DOHH2 (cell line): ENCODE measurements around the gene COL1A1.

Experiments
- H3F3A ChIP-seq: fragments of 200-600 bp; sonication (generic), shearing (Covaris generic); 2 replicates; pipeline ENCODE4 v1.6.0; 2016; ENCODE audit warnings: antibody characterized with exemption, mild to moderate bottlenecking; ENCODE audit not compliant: control insufficient read depth, insufficient read depth
- H3K27ac ChIP-seq: fragments of 200-600 bp; sonication (generic); 2 replicates; pipeline ENCODE4 v1.5.1; 2014; ENCODE audit warnings: low read depth, mild to moderate bottlenecking, low read length, moderate library complexity
- H3K27me3 ChIP-seq: fragments of 200-600 bp; sonication (generic); 2 replicates; pipeline ENCODE4 v1.6.1; 2014; ENCODE audit warnings: mild to moderate bottlenecking, low read length, mixed read lengths; ENCODE audit not compliant: control insufficient read depth
- H3K36me3 ChIP-seq: fragments of 200-600 bp; sonication (generic); 2 replicates; pipeline ENCODE4 v1.6.1; 2014; ENCODE audit warnings: mild to moderate bottlenecking, low read length, moderate library complexity, mixed read lengths; ENCODE audit not compliant: control insufficient read depth
- H3K4me1 ChIP-seq: fragments of 200-600 bp; sonication (generic); 2 replicates; pipeline ENCODE4 v1.6.1; 2014; ENCODE audit warnings: mild to moderate bottlenecking, low read length, mixed read lengths; ENCODE audit not compliant: control insufficient read depth
- H3K4me2 ChIP-seq: fragments of 200-600 bp; sonication (generic); 2 replicates; pipeline ENCODE4 v1.6.0; 2014; ENCODE audit warnings: mild to moderate bottlenecking, low read length, moderate library complexity
- H3K4me3 ChIP-seq: fragments of 200-600 bp; sonication (generic); 2 replicates; pipeline ENCODE4 v1.5.1; 2014; ENCODE audit warnings: mild to moderate bottlenecking, low read length, mixed read lengths
- H3K79me2 ChIP-seq: fragments of 200-600 bp; sonication (generic); 2 replicates; pipeline ENCODE4 v1.6.1; 2014; ENCODE audit warnings: mild to moderate bottlenecking, low read length, mixed read lengths; ENCODE audit not compliant: control insufficient read depth
- H3K9me2 ChIP-seq: fragments of 200-600 bp; sonication (generic); replicated peaks from 2 replicates; pipeline ENCODE4 v1.6.1; 2014; ENCODE audit warnings: mild to moderate bottlenecking, low read length, mixed read lengths; ENCODE audit not compliant: control insufficient read depth
- H3K9me3 ChIP-seq: fragments of 200-600 bp; sonication (generic); 2 replicates; pipeline ENCODE4 v1.6.1; 2014; ENCODE audit warnings: antibody characterized with exemption, low read length, mixed read lengths; ENCODE audit not compliant: control insufficient read depth, insufficient read depth
- H4K20me1 ChIP-seq: fragments of 200-600 bp; sonication (generic); 2 replicates; pipeline ENCODE4 v1.6.0; 2014; ENCODE audit warnings: low read depth, mild to moderate bottlenecking, antibody characterized with exemption, low read length, moderate library complexity; ENCODE audit not compliant: control insufficient read depth, insufficient read depth
- EZH2phosphoT487 ChIP-seq: fragments of 200-600 bp; sonication (generic); IDR thresholded peaks from 2 replicates; pipeline ENCODE4 v1.6.1; 2017; ENCODE audit warnings: borderline replicate concordance, mild to moderate bottlenecking, antibody characterized with exemption, low read length, moderate library complexity, mixed read lengths
- TF ChIP-seq, protein P1 (sequence below): fragments of 200-600 bp; sonication (generic); IDR thresholded peaks from one replicate; pipeline ENCODE4 v1.5.1; 2014; ENCODE audit warnings: antibody characterized with exemption, mild to moderate bottlenecking, low read depth, low read length; ENCODE audit not compliant: poor library complexity, severe bottlenecking

COL1A1 gene

DNA sequence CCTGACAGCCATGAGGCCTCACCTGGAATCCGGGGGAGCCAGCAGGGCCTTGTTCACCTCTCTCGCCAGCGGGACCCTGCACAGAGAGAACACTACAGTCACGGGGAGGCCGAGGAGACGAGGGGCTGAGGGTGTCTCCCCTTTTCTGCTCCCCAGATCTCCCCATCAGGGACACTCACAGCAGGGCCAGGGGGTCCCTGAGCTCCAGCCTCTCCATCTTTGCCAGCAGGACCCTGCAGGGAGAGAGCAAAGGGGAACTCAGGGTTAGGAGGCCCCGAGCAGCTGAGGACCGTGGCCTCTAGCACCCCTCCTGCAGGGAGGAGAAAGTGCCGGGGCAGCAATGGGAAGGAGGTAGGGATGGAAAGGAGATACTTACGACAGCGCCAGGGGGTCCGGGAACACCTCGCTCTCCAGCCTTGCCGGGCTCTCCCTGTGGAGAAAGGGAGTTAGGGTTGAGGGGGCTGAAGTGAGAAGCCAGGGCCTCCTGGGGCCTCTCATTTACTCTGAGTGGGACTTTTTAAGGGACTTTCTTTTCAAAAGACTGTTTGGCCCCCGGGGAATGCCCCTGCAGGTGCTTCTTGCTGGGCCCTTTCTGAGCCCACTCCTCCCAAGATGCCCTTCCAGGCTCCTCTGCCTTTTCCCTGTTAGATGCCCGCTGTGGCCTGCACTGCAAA is 8.7 kb downstream of the COL1A1 start:
- no peaks in the 10 kb centered on the region for H3K36me3 ChIP-seq
- TF ChIP-seq, protein P1, sequence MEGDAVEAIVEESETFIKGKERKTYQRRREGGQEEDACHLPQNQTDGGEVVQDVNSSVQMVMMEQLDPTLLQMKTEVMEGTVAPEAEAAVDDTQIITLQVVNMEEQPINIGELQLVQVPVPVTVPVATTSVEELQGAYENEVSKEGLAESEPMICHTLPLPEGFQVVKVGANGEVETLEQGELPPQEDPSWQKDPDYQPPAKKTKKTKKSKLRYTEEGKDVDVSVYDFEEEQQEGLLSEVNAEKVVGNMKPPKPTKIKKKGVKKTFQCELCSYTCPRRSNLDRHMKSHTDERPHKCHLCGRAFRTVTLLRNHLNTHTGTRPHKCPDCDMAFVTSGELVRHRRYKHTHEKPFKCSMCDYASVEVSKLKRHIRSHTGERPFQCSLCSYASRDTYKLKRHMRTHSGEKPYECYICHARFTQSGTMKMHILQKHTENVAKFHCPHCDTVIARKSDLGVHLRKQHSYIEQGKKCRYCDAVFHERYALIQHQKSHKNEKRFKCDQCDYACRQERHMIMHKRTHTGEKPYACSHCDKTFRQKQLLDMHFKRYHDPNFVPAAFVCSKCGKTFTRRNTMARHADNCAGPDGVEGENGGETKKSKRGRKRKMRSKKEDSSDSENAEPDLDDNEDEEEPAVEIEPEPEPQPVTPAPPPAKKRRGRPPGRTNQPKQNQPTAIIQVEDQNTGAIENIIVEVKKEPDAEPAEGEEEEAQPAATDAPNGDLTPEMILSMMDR, result no peak
- no peak for TF ChIP-seq EZH2phosphoT487
- H3F3A ChIP-seq, result no peaks in the 10 kb centered on the region
- H3K9me3 ChIP-seq, result no peaks in the 10 kb centered on the region
- no peak overlapping the region for H3K4me3 ChIP-seq
- H3K27me3 ChIP-seq, result peaks cover 34% of the 10 kb centered on the region
- H3K79me2 ChIP-seq, result no peaks in the 10 kb centered on the region
- no peak overlapping the region for H3K4me2 ChIP-seq
- H3K9me2 ChIP-seq, result no peaks in the 10 kb centered on the region
- H3K27ac ChIP-seq, result no peak overlapping the region
- no peaks in the 10 kb centered on the region for H4K20me1 ChIP-seq
- H3K4me1 ChIP-seq, result no peaks in the 10 kb centered on the region

DNA sequence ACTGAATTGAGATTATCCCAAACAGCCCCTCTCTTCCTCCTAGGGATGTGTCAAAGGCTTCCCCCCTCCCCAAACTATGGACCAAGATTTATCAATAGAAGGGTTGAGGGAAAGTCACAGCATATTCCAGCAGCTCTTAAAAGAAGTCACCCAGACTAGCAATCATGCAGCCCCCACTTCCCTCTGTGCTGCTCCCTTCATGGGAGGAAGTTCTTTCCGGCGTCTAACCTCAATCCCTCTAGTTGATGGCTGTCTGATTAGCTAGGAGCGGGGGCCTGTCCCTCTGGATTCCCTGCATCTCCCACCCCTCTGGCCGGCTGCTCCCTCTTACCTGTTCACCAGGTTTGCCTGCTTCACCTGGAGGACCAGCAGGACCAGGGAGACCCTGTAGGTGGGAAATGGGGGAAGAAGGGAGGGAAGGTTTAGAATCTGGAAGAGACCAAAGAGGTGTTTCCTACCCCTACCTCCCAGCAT is 9.2 kb downstream of the COL1A1 start:
- H3F3A ChIP-seq, result no peaks in the 10 kb centered on the region
- no peaks in the 10 kb centered on the region for H3K79me2 ChIP-seq
- no peak overlapping the region for H3K27ac ChIP-seq
- H3K9me3 ChIP-seq, result no peaks in the 10 kb centered on the region
- H4K20me1 ChIP-seq, result no peaks in the 10 kb centered on the region
- TF ChIP-seq, protein P1, result no peak
- no peak for TF ChIP-seq EZH2phosphoT487
- no peaks in the 10 kb centered on the region for H3K4me1 ChIP-seq
- H3K4me2 ChIP-seq, result no peak overlapping the region
- H3K9me2 ChIP-seq, result no peaks in the 10 kb centered on the region
- H3K4me3 ChIP-seq, result no peak overlapping the region
- H3K27me3 ChIP-seq, result peaks cover 28% of the 10 kb centered on the region
- no peaks in the 10 kb centered on the region for H3K36me3 ChIP-seq

DNA sequence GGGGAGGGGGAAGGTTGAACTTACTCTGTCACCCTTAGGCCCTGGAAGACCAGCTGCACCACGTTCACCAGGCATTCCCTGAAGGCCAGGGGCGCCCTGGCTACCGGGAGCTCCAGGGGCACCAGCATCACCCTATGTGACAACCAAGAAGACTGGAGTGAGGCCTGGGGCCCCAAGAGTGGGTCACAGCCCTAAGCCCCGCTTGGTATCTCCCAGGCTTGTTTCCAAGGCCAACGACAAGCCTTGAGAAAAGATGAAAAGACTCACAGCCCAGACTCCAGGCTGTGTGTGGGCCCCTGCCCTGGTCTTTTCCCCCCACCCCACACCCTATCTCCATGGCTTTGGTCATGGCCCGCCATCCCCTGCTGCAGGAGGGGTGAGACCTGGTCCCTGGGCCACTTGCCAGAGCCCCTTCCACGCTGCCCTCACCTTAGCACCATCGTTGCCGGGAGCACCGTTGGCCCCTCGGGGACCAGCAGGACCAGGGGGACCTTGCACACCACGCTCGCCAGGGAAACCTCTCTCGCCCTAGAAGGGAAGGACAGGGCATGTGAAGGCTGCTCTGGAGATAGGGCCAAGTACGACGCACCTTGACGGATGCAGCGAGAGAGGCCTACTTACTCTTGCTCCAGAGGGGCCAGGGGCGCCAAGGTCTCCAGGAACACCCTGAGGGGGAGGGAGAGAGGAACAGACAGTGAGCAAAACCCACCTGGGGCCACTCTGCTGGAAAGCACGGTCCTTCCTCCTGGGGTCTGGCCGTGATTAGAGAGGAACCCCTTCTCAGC is 9.9 kb downstream of the COL1A1 start:
- Histone ChIP-seq H3K27ac (no peak overlapping the region), H3K4me2 (no peak overlapping the region), H3K36me3 (no peaks in the 10 kb centered on the region), H3K27me3 (peaks cover 24% of the 10 kb centered on the region), H3F3A (no peaks in the 10 kb centered on the region), H3K9me3 (no peaks in the 10 kb centered on the region), H4K20me1 (no peaks in the 10 kb centered on the region), H3K79me2 (no peaks in the 10 kb centered on the region), H3K4me3 (no peak overlapping the region), H3K9me2 (no peaks in the 10 kb centered on the region), H3K4me1 (no peaks in the 10 kb centered on the region)
- TF ChIP-seq EZH2phosphoT487, result no peak
- TF ChIP-seq, protein P1, result no peak
